Smooth muscle cell (in vitro differentiated cells): Measurements from ENCODE around the gene PIEZO1. TPM values are rescaled to one million over a fixed set of nuclear protein-coding genes. Genes with fewer than 3 reads are reported as not detected.
"Not testable (repeated sequence)": the region's sequence is repeated elsewhere in the genome, so short reads cannot be mapped to it uniquely, and the experiment has no call there.

ENCODE experiments used
- DNase-seq: peaks from one replicate; lab custom pipeline; 2025; ENCODE audit not compliant: unreplicated experiment; lab: John Stamatoyannopoulos, UW
- H2AFZ ChIP-seq: fragments of 200-600 bp; sonication (generic); 2 replicates; pipeline ENCODE4 v1.6.0; 2016; ENCODE audit warnings: antibody characterized with exemption, low read depth, mild to moderate bottlenecking
- H3F3A ChIP-seq: fragments of 200-600 bp; sonication (generic); 2 replicates; pipeline ENCODE4 v1.6.0; 2017; ENCODE audit warnings: antibody characterized with exemption, low read depth
- H3K27ac ChIP-seq: fragments of 200-600 bp; sonication (generic); 2 replicates; pipeline ENCODE4 v1.5.1; 2016; ENCODE audit warnings: low read depth, mild to moderate bottlenecking
- H3K27me3 ChIP-seq: fragments of 200-600 bp; sonication (generic); 2 replicates; pipeline ENCODE4 v1.6.1; 2016; ENCODE audit warnings: low read depth, mild to moderate bottlenecking
- H3K36me3 ChIP-seq: fragments of 200-600 bp; sonication (generic); 2 replicates; pipeline ENCODE4 v1.5.1; 2016; ENCODE audit warnings: low read depth
- H3K4me1 ChIP-seq: fragments of 200-600 bp; sonication (generic); 2 replicates; pipeline ENCODE4 v1.5.1; 2016; ENCODE audit warnings: low read depth
- H3K4me2 ChIP-seq: fragments of 200-600 bp; sonication (generic); 2 replicates; pipeline ENCODE4 v1.6.0; 2016; ENCODE audit warnings: mild to moderate bottlenecking
- H3K4me3 ChIP-seq: fragments of 200-600 bp; sonication (generic); 2 replicates; pipeline ENCODE4 v1.5.1; 2016; ENCODE audit warnings: mild to moderate bottlenecking
- H3K79me2 ChIP-seq: fragments of 200-600 bp; sonication (generic); 2 replicates; pipeline ENCODE4 v1.6.0; 2016; ENCODE audit warnings: low read depth, mild to moderate bottlenecking
- H3K9ac ChIP-seq: fragments of 200-600 bp; sonication (generic); 2 replicates; pipeline ENCODE4 v1.6.0; 2016; ENCODE audit warnings: low read depth
- H3K9me3 ChIP-seq: fragments of 200-600 bp; sonication (generic); replicated peaks from 2 replicates; pipeline ENCODE4 v1.5.1; 2016; ENCODE audit warnings: low read depth
- H4K20me1 ChIP-seq: fragments of 200-600 bp; sonication (generic); 2 replicates; pipeline ENCODE4 v1.6.0; 2016; ENCODE audit warnings: low read depth
- CTCF ChIP-seq: fragments of 200-600 bp; sonication (generic); IDR thresholded peaks from 2 replicates; pipeline ENCODE4 v1.5.1; 2017; ENCODE audit warnings: borderline replicate concordance, mild to moderate bottlenecking, antibody characterized with exemption; ENCODE audit not compliant: insufficient read depth, poor library complexity, severe bottlenecking
- WGBS: methylation state at CpG from one replicate; pipeline ENCODE4 v1.1.7; 2016; ENCODE audit warnings: low lambda C conversion rate; 5-methylcytosine and 5-hydroxymethylcytosine counted together
- polyA plus RNA-seq: library from polyadenylated mRNA; unstranded; fragments of >200 nt; fragmentation: Nextera tagmentation; extraction: Ambion mirVana; gene quantifications from 2 replicates; pipeline ENCODE4 v1.2.1, GENCODE V29; 2016
- total RNA-seq: library from RNA; depleted of rRNA; stranded (reverse); fragments of >200 nt; gene quantifications from 2 replicates; pipeline ENCODE4 v1.2.3, GENCODE V29; 2014

The PIEZO1 gene
- total and polyA plus RNA-seq, 2 experiments from 2014 or later: 62.1 to 70.9 TPM

GRCh38 chr16:88792078-88792550 lies 7.1 kb upstream of the PIEZO1 start:
- H3K9ac ChIP-seq: no peak overlapping the region
- DNase-seq: no peak

GRCh38 chr16:88790312-88791211 lies 5.5 kb upstream of the PIEZO1 start:
- H3K4me2 ChIP-seq: peak overlapping the region; percentile 64
- H4K20me1 ChIP-seq: no peaks in the 10 kb centered on the region
- no peaks in the 10 kb centered on the region for H3F3A ChIP-seq
- no peak overlapping the region for H3K27ac ChIP-seq
- H3K9ac ChIP-seq: no peak overlapping the region
- TF ChIP-seq CTCF: no peak
- DNase-seq: peak; percentile 13
- peaks cover 8% of the 10 kb centered on the region for H3K4me1 ChIP-seq
- H3K36me3 ChIP-seq: no peaks in the 10 kb centered on the region
- 48% methylated on average over 20 of the region's 24 CpGs for WGBS
- peak overlapping the region; percentile 46 for H2AFZ ChIP-seq
- H3K9me3 ChIP-seq: no peaks in the 10 kb centered on the region
- H3K27me3 ChIP-seq: no peaks in the 10 kb centered on the region
- H3K4me3 ChIP-seq: no peak overlapping the region
- H3K79me2 ChIP-seq: no peaks in the 10 kb centered on the region

More at GRCh38 chr16:88792078-88792550, 7.1 kb upstream of the PIEZO1 start:
- Histone ChIP-seq H4K20me1 (no peaks in the 10 kb centered on the region), H3K79me2 (no peaks in the 10 kb centered on the region), H3K4me2 (peak overlapping the region; percentile 10), H3K4me3 (no peak overlapping the region), H3K9me3 (no peaks in the 10 kb centered on the region), H3K4me1 (peaks cover 8% of the 10 kb centered on the region), H3K27ac (no peak overlapping the region), H2AFZ (no peak overlapping the region), H3K27me3 (no peaks in the 10 kb centered on the region), H3F3A (no peaks in the 10 kb centered on the region), H3K36me3 (no peaks in the 10 kb centered on the region)
- TF ChIP-seq CTCF: no peak
- 46% methylated on average over 13 of the region's 13 CpGs for WGBS

- no peak overlapping the region for H3K9ac ChIP-seq
- no peak overlapping the region for H3K4me3 ChIP-seq
- no peak for TF ChIP-seq CTCF
- 86% methylated on average over 7 of the region's 7 CpGs for WGBS
- H3K27ac ChIP-seq: no peak overlapping the region
- H3K27me3 ChIP-seq: no peaks in the 10 kb centered on the region
- no peak overlapping the region for H3K4me2 ChIP-seq
- peaks cover 8% of the 10 kb centered on the region for H3K4me1 ChIP-seq
- no peak for DNase-seq
- peaks cover 2% of the 10 kb centered on the region for H3K79me2 ChIP-seq
- no peak overlapping the region for H2AFZ ChIP-seq
- H3K9me3 ChIP-seq: no peaks in the 10 kb centered on the region
- no peaks in the 10 kb centered on the region for H3F3A ChIP-seq
- H4K20me1 ChIP-seq: no peaks in the 10 kb centered on the region
- no peaks in the 10 kb centered on the region for H3K36me3 ChIP-seq
These were observed 4.6 kb upstream of the PIEZO1 start for GRCh38 chr16:88789594-88789993.

- Histone ChIP-seq H3K79me2 (peaks cover 10% of the 10 kb centered on the region), H3K4me1 (peaks cover 11% of the 10 kb centered on the region)
- H3K27ac ChIP-seq, H3K4me3 ChIP-seq, H3F3A ChIP-seq, H2AFZ ChIP-seq, H3K9ac ChIP-seq, H3K9me3 ChIP-seq, H4K20me1 ChIP-seq, H3K27me3 ChIP-seq, DNase-seq, H3K4me2 ChIP-seq, H3K36me3 ChIP-seq: not testable (repeated sequence)
- WGBS: 96% methylated on average over 8 of the region's 8 CpGs
These were observed 3.7 kb upstream of the PIEZO1 start for GRCh38 chr16:88788749-88789148.
